ENCODE measurements around the gene GAK.

Gene GAK

GRCh38 chr4:896216-896615 is 35.9 kb downstream of the GAK start:
- Histone ChIP-seq H3K27me3 (no peaks in the 10 kb centered on the region), H3K4me3 (ENCODE audit: low read depth, low read length) (no peak overlapping the region), H3K4me1 (no peaks in the 10 kb centered on the region), H3K36me3 (peaks cover 12% of the 10 kb centered on the region), H3K9me3 (no peaks in the 10 kb centered on the region)
- DNase-seq, result no peak
- 0 out of 2 replicates have a peak, but pooled peaks have one; percentile 10 for TF ChIP-seq CTCF (IDR thresholded peaks at IDR 0.05; ENCODE audit: low read depth, low read length)

GRCh38 chr4:895596-895995 is 36.5 kb downstream of the GAK start:
- no peak for DNase-seq
- Histone ChIP-seq H3K36me3 (peaks cover 12% of the 10 kb centered on the region), H3K9me3 (no peaks in the 10 kb centered on the region), H3K4me1 (no peaks in the 10 kb centered on the region), H3K4me3 (ENCODE audit: low read depth, low read length) (no peak overlapping the region), H3K27me3 (no peaks in the 10 kb centered on the region)
- no peak for TF ChIP-seq CTCF (IDR thresholded peaks at IDR 0.05; ENCODE audit: low read depth, low read length)

- H3K36me3 ChIP-seq, result peaks cover 21% of the 10 kb centered on the region
- no peak for TF ChIP-seq CTCF (IDR thresholded peaks at IDR 0.05; ENCODE audit: low read depth, low read length)
- no peak overlapping the region for H3K4me3 ChIP-seq (ENCODE audit: low read depth, low read length)
- no peak for DNase-seq
- no peaks in the 10 kb centered on the region for H3K9me3 ChIP-seq
- H3K27me3 ChIP-seq, result no peaks in the 10 kb centered on the region
- H3K4me1 ChIP-seq, result no peaks in the 10 kb centered on the region
These were observed 38.0 kb downstream of the GAK start for GRCh38 chr4:893995-894705.

GRCh38 chr4:893276-893994 is 38.7 kb downstream of the GAK start:
- no peak for DNase-seq
- Histone ChIP-seq H3K36me3 (peaks cover 28% of the 10 kb centered on the region), H3K4me1 (no peaks in the 10 kb centered on the region), H3K9me3 (no peaks in the 10 kb centered on the region), H3K27me3 (no peaks in the 10 kb centered on the region), H3K4me3 (ENCODE audit: low read depth, low read length) (no peak overlapping the region)
- no peak for TF ChIP-seq CTCF (IDR thresholded peaks at IDR 0.05; ENCODE audit: low read depth, low read length)

GRCh38 chr4:892780-893179 is 39.3 kb downstream of the GAK start:
- no peak for TF ChIP-seq CTCF (IDR thresholded peaks at IDR 0.05; ENCODE audit: low read depth, low read length)
- H3K9me3 ChIP-seq, result no peaks in the 10 kb centered on the region
- DNase-seq, result no peak
- H3K4me3 ChIP-seq (ENCODE audit: low read depth, low read length), result no peak overlapping the region
- peaks cover 30% of the 10 kb centered on the region for H3K36me3 ChIP-seq
- H3K4me1 ChIP-seq, result no peaks in the 10 kb centered on the region
- H3K27me3 ChIP-seq, result no peaks in the 10 kb centered on the region

- Histone ChIP-seq H3K4me1 (no peaks in the 10 kb centered on the region), H3K4me3 (ENCODE audit: low read depth, low read length) (no peak overlapping the region), H3K27me3 (no peaks in the 10 kb centered on the region), H3K36me3 (peaks cover 29% of the 10 kb centered on the region), H3K9me3 (no peaks in the 10 kb centered on the region)
- TF ChIP-seq CTCF (IDR thresholded peaks at IDR 0.05; ENCODE audit: low read depth, low read length), result peak; percentile 35
- peak; percentile 42 for DNase-seq
These were observed 40.4 kb downstream of the GAK start for GRCh38 chr4:891747-892146.

Data from BE2C (cell line).